GM12878 (cell line): ENCODE measurements around the gene LGI4. TPM values are rescaled to one million over a fixed set of nuclear protein-coding genes. Genes with fewer than 3 reads are reported as not detected.

Experiments
- ATAC-seq: fragments of 200-7000 bp; cut with Tn5 transposase; 3 replicates; pipeline ENCODE4 v1.9.1; 2020; ENCODE audit warnings: mild to moderate bottlenecking, moderate library complexity
- BruUV-seq: library from RNA; stranded (reverse); fragments of 400-500 nt; replicated peaks from 2 replicates; lab custom pipeline; 2021; lab: Mats Ljungman, UMichigan
- CTCF ChIA-PET: fragments of 300-600 bp; sonication (Branson Sonifier 250); formaldehyde crosslinking; extraction: SDS; loops from one replicate; lab custom pipeline; 2021; ENCODE audit warnings: inconsistent platforms; lab: Yijun Ruan, JAX
- POLR2A ChIA-PET: fragments of 350-600 bp; formaldehyde crosslinking; extraction: SDS; loops from one replicate; lab custom pipeline; 2021; ENCODE audit warnings: inconsistent platforms; lab: Charles Lee
- RAD21 ChIA-PET: fragments of 300-600 bp; sonication (Branson Sonifier 250); formaldehyde crosslinking; loops from one replicate; lab custom pipeline; 2023; ENCODE audit warnings: antibody characterized with exemption; ENCODE audit not compliant: unreplicated experiment; lab: Charles Lee
- SMC1A ChIA-PET: fragments of 300-600 bp; sonication (Branson Sonifier 250); formaldehyde crosslinking; loops from one replicate; lab custom pipeline; 2023; ENCODE audit not compliant: unreplicated experiment, uncharacterized antibody; lab: Charles Lee
- DNase-seq: peaks from one replicate; pipeline ENCODE4 v3.0.0-alpha.2; 2011; ENCODE audit warnings: low read depth, low spot score
- FAIRE-seq: peaks from 3 replicates; lab custom pipeline; 2011; peaks lifted over from hg19 to GRCh38; lab: Jason Lieb, UNC
- H2AFZ ChIP-seq: 2 replicates; pipeline ENCODE4 v1.6.0; 2011; ENCODE audit warnings: low read depth, low read length, control low read depth; ENCODE audit not compliant: control insufficient read depth
- H3K27ac ChIP-seq: 2 replicates; pipeline ENCODE4 v1.5.1; 2011; ENCODE audit warnings: control low read depth; ENCODE audit not compliant: control insufficient read depth, insufficient read depth
- H3K27me3 ChIP-seq, 2 experiments: replicated peaks in 1 of 2; 2 replicates each; pipeline versions ENCODE4 v1.6.0 to v1.6.1; 2011; ENCODE audit warnings: low read length in 1 of 2; ENCODE audit not compliant: control insufficient read depth in 2 of 2, insufficient read depth in 2 of 2
- H3K36me3 ChIP-seq, 2 experiments: 2 replicates each; pipeline ENCODE4 v1.5.1; 2011; ENCODE audit warnings: low read length in 1 of 2; ENCODE audit not compliant: control insufficient read depth in 2 of 2, insufficient read depth in 2 of 2
- H3K4me1 ChIP-seq: 2 replicates; pipeline ENCODE4 v1.6.1; 2011; ENCODE audit warnings: mild to moderate bottlenecking, low read length, moderate library complexity, mixed read lengths; ENCODE audit not compliant: control insufficient read depth, insufficient read depth
- H3K4me2 ChIP-seq: 2 replicates; pipeline ENCODE4 v1.6.0; 2011; ENCODE audit warnings: control low read depth; ENCODE audit not compliant: control insufficient read depth, insufficient read depth
- H3K4me3 ChIP-seq: fragments of 200-600 bp; sonication (generic); 2 replicates; pipeline ENCODE4 v1.5.1; 2016
- H3K79me2 ChIP-seq: 2 replicates; pipeline ENCODE4 v1.6.0; 2011; ENCODE audit warnings: low read length; ENCODE audit not compliant: control insufficient read depth, insufficient read depth
- H3K9ac ChIP-seq: 2 replicates; pipeline ENCODE4 v1.8.0; 2011; ENCODE audit warnings: low read length, control low read depth, mixed read lengths; ENCODE audit not compliant: control insufficient read depth, insufficient read depth
- H3K9me3 ChIP-seq: replicated peaks from 3 replicates; pipeline ENCODE4 v1.5.1; 2011; ENCODE audit warnings: mild to moderate bottlenecking, low read length; ENCODE audit not compliant: control insufficient read depth, insufficient read depth
- H4K20me1 ChIP-seq: 2 replicates; pipeline ENCODE4 v1.6.0; 2011; ENCODE audit not compliant: control insufficient read depth, insufficient read depth
- CBX5 ChIP-seq: sonication (generic); IDR thresholded peaks from 2 replicates; pipeline ENCODE4 v1.6.1; 2016; ENCODE audit warnings: low read depth, moderate library complexity, mild to moderate bottlenecking, inconsistent platforms
- CHD2 ChIP-seq: IDR thresholded peaks from 2 replicates; pipeline ENCODE4 v1.6.1; 2011; ENCODE audit warnings: low read depth, low read length, improper control_type of control experiment, borderline replicate concordance
- EZH2 ChIP-seq: IDR thresholded peaks from 2 replicates; pipeline ENCODE4 v1.6.1; 2012; ENCODE audit warnings: low read depth, mild to moderate bottlenecking, control low read depth, inconsistent platforms, low read length, borderline replicate concordance; ENCODE audit not compliant: control insufficient read depth
- HDGF ChIP-seq: fragments of 450-650 bp; IDR thresholded peaks from 2 replicates; pipeline ENCODE4 v1.6.1; 2016; ENCODE audit warnings: antibody characterized with exemption
- IRF5 ChIP-seq: fragments of 450-650 bp; IDR thresholded peaks from 2 replicates; pipeline ENCODE4 v1.6.1; 2017; ENCODE audit warnings: borderline replicate concordance
- NBN ChIP-seq: fragments of 450-650 bp; IDR thresholded peaks from 2 replicates; pipeline ENCODE4 v1.6.1; 2016
- NR2C1 ChIP-seq: fragments of 450-650 bp; IDR thresholded peaks from 2 replicates; pipeline ENCODE4 v1.6.1; 2017; ENCODE audit warnings: antibody characterized with exemption, mild to moderate bottlenecking, moderate library complexity
- NR2F1 ChIP-seq: fragments of 450-650 bp; conservative IDR thresholded peaks from 2 replicates; pipeline ENCODE4 v1.6.1; 2017; ENCODE audit warnings: mild to moderate bottlenecking
- PAX5 ChIP-seq: IDR thresholded peaks from 2 replicates; pipeline ENCODE4 v1.6.1; 2011; ENCODE audit warnings: low read depth, low read length, borderline replicate concordance
- RAD21 ChIP-seq: IDR thresholded peaks from 2 replicates; pipeline ENCODE4 v1.6.1; 2011; ENCODE audit warnings: mild to moderate bottlenecking, low read depth, low read length, moderate library complexity; ENCODE audit not compliant: insufficient read depth
- RELA ChIP-seq: fragments of 450-650 bp; IDR thresholded peaks from 2 replicates; pipeline ENCODE4 v1.8.0; 2014; ENCODE audit warnings: borderline replicate concordance; ENCODE audit not compliant: partially characterized antibody
- RUNX3 ChIP-seq: IDR thresholded peaks from 2 replicates; pipeline ENCODE4 v1.6.1; 2012; ENCODE audit warnings: low read length, inconsistent platforms
- SMC3 ChIP-seq: IDR thresholded peaks from 2 replicates; pipeline ENCODE4 v1.6.1; 2011; ENCODE audit warnings: low read length, improper control_type of control experiment, borderline replicate concordance
- YY1 ChIP-seq: IDR thresholded peaks from 2 replicates; pipeline ENCODE4 v1.6.1; 2011; ENCODE audit warnings: low read depth, mild to moderate bottlenecking, low read length
- ZNF207 ChIP-seq: fragments of 450-650 bp; IDR thresholded peaks from 2 replicates; pipeline ENCODE4 v1.6.1; 2014; ENCODE audit warnings: antibody characterized with exemption, mild to moderate bottlenecking, borderline replicate concordance
- WGBS: methylation state at CpG from one replicate; pipeline ENCODE4 v1.1.6; 2016; ENCODE audit warnings: low lambda C conversion rate; ENCODE audit not compliant: insufficient replicate concordance, insufficient coverage; ENCODE audit errors: missing lambda C conversion rate; 5-methylcytosine and 5-hydroxymethylcytosine counted together
- in situ Hi-C: fragments of 300-500 bp; cut with MboI; formaldehyde crosslinking; loops from 9 replicates; pipeline ENCODE4 v1.14.3; 2018; ENCODE audit warnings: mixed read lengths
- intact Hi-C: fragments of 100-400 bp; cut with micrococcal nuclease; formaldehyde crosslinking; loops from one replicate; pipeline ENCODE4 v1.14.2; 2022; ENCODE audit not compliant: unreplicated experiment
- polyA plus RNA-seq, 11 experiments: library from polyadenylated mRNA; depleted of rRNA in 4 of 11; unstranded in 6 of 11; stranded (reverse) in 5 of 11; fragments of >200 nt; fragmentation: Nextera tagmentation in 4 of 11; fragmentation: Illumina TruSeq in 1 of 11; extraction: Ambion mirVana in 4 of 11; extraction: Trizol in 1 of 11; gene quantifications; 1 replicate in 1 of 11; 2 replicates in 10 of 11; pipeline versions ENCODE4 v1.2.1 to v1.2.3, GENCODE V29; 2011 to 2016; ENCODE audit warnings: inconsistent platforms in 2 of 11, missing spikeins in 2 of 11, low read depth in 1 of 11
- total RNA-seq, 4 experiments: library from RNA; depleted of rRNA in 3 of 4; stranded (reverse); fragments of >200 nt in 3 of 4; fragmentation: Illumina TruSeq in 1 of 4; extraction: Trizol in 1 of 4; gene quantifications; 2 replicates each; pipeline versions ENCODE4 v1.2.1 to v1.2.3, GENCODE V29; 2013 to 2021

LGI4 gene
- total and polyA plus RNA-seq, 10 of the 15 experiments (the other 5 are each of a cell fraction or from before 2014, with no cell fraction given), result 0.11 TPM; not detected in 9

GRCh38 chr19:35136231-35136630 is 1.4 kb upstream of the LGI4 start:
- intact Hi-C loops (loop anchor here (10.0 kb wide), 1 partner anchor 161 kb away; no protein-coding TSS in a partner anchor), in situ Hi-C loops (loop anchor here (5.0 kb wide), 1 partner anchor 69 kb away; no protein-coding TSS in a partner anchor)
- POLR2A ChIA-PET, result interaction anchor here (1.0 to 1.3 kb wide), 2 partner anchors 13 to 69 kb away, joined by 3 read pairs; no protein-coding TSS in a partner anchor
- Histone ChIP-seq H4K20me1 (no peaks in the 10 kb centered on the region), H3K9ac (no peak overlapping the region), H3K79me2 (no peaks in the 10 kb centered on the region), H3K4me1 (peaks cover 4% of the 10 kb centered on the region; the same call in 1 of the 2 replicates), H3K27ac (no peak overlapping the region), H3K36me3 (no peaks in the 10 kb centered on the region), H2AFZ (no peak overlapping the region), H3K4me3 (no peak overlapping the region), H3K9me3 (no peaks in the 10 kb centered on the region), H3K27me3 (no peaks in the 10 kb centered on the region), H3K4me2 (no peak overlapping the region)
- 40% methylated on average over 11 of the region's 11 CpGs for WGBS
- CTCF ChIA-PET, result interaction anchor here (0.7 to 5.0 kb wide), 29 partner anchors 9 to 136 kb away, joined by 3 to 75 read pairs (median 4); partner anchors contain the start of genes FXYD3 and GRAMD1A
- RAD21 ChIA-PET, result interaction anchor here (0.6 to 3.0 kb wide), 10 partner anchors 12 to 92 kb away, joined by 3 to 30 read pairs (median 4); partner anchors contain the start of gene FXYD5
- DNase-seq (no peak), ATAC-seq (no peak), FAIRE-seq (no peak)
- TF ChIP-seq CBX5, result no peak
- SMC1A ChIA-PET, result interaction anchor here (0.6 to 3.8 kb wide), 14 partner anchors 10 to 119 kb away, joined by 3 to 30 read pairs (median 4); partner anchors contain the start of gene FXYD3
- no TSS peak for BruUV-seq

- POLR2A ChIA-PET, result interaction anchor here (1.0 to 1.3 kb wide), 2 partner anchors 12 to 69 kb away, joined by 3 read pairs; no protein-coding TSS in a partner anchor
- H3K9ac ChIP-seq, result no peak overlapping the region
- CTCF ChIA-PET, result interaction anchor here (0.7 to 5.0 kb wide), 28 partner anchors 8 to 135 kb away, joined by 3 to 75 read pairs (median 4); partner anchors contain the start of genes FXYD3 and GRAMD1A
- BruUV-seq, result no TSS peak
- RAD21 ChIA-PET, result interaction anchor here (0.6 to 3.0 kb wide), 10 partner anchors 11 to 91 kb away, joined by 3 to 30 read pairs (median 4); partner anchors contain the start of gene FXYD5
- DNase-seq (no peak), ATAC-seq (peak; percentile 97), FAIRE-seq (no peak)
- H3K4me2 ChIP-seq, result no peak overlapping the region
- intact Hi-C loops, result loop anchor here (1.0 to 10.0 kb wide), 3 partner anchors 21 to 161 kb away; no protein-coding TSS in a partner anchor
- H3K36me3 ChIP-seq, result no peaks in the 10 kb centered on the region
- SMC1A ChIA-PET, result interaction anchor here (0.6 to 3.8 kb wide), 11 partner anchors 11 to 120 kb away, joined by 3 to 30 read pairs (median 4); partner anchors contain the start of gene FXYD3
- no peaks in the 10 kb centered on the region for H4K20me1 ChIP-seq
- no peak overlapping the region for H3K27ac ChIP-seq
- no peaks in the 10 kb centered on the region for H3K27me3 ChIP-seq
- in situ Hi-C loops, result loop anchor here (5.0 kb wide), 1 partner anchor 68 kb away; no protein-coding TSS in a partner anchor
- WGBS, result 3% methylated on average over 6 of the region's 7 CpGs
- peaks cover 4% of the 10 kb centered on the region; the same call in 1 of the 2 replicates for H3K4me1 ChIP-seq
- no peaks in the 10 kb centered on the region for H3K9me3 ChIP-seq
- no peak overlapping the region for H3K4me3 ChIP-seq
- no peak overlapping the region for H2AFZ ChIP-seq
- H3K79me2 ChIP-seq, result no peaks in the 10 kb centered on the region
- TF ChIP-seq ZNF207 (0 out of 2 replicates have a peak, but pooled peaks have one; percentile 46), EZH2 (no peak), NBN (0 out of 2 replicates have a peak, but pooled peaks have one; percentile 45), HDGF (no peak), NR2C1 (no peak), RELA (peak; percentile 10), PAX5 (0 out of 2 replicates have a peak, but pooled peaks have one; percentile 13), YY1 (0 out of 2 replicates have a peak, but pooled peaks have one; percentile 54), SMC3 (peak; percentile 87), NR2F1 (peak; percentile 44), RAD21 (peak; percentile 51), IRF5 (no peak), RUNX3 (no peak), CHD2 (0 out of 2 replicates have a peak, but pooled peaks have one; percentile 12)
Measured at GRCh38 chr19:35135389-35135909, 590 bp upstream of the LGI4 start.
